ENCODE results near the gene KRTAP4-8.
"Not testable (repeated sequence)": the region's sequence is repeated elsewhere in the genome, so short reads cannot be mapped to it uniquely, and the experiment has no call there.

KRTAP4-8 gene

GRCh38 chr17:41107941-41108450 is 10.1 kb upstream of the KRTAP4-8 start:
- no peak for DNase-seq

- not testable (repeated sequence) for DNase-seq
These were observed 7.4 kb upstream of the KRTAP4-8 start, which contains the start of gene KRTAP4-9 for GRCh38 chr17:41105347-41105746. Gene KRTAP4-9 (plus strand): TSS chr17:41105389. CDS start chr17:41105389, 0 bp downstream.

GRCh38 chr17:41104386-41105038 is 6.6 kb upstream of the KRTAP4-8 start:
- not testable (repeated sequence) for DNase-seq

- no peak for DNase-seq
These were observed 6.0 kb upstream of the KRTAP4-8 start for GRCh38 chr17:41103896-41104295.

- no peak for DNase-seq
These were observed 3.8 kb upstream of the KRTAP4-8 start, which contains the start of gene KRTAP4-16 for GRCh38 chr17:41101586-41102259. Gene KRTAP4-16 (minus strand): TSS chr17:41102209. CDS start chr17:41102209, 0 bp downstream.

GRCh38 chr17:41099682-41100480 is 1.9 kb upstream of the KRTAP4-8 start:
- DNase-seq, result not testable (repeated sequence)

GRCh38 chr17:41098481-41098880 is 539 bp upstream of the KRTAP4-8 start:
- no peak for DNase-seq

- DNase-seq, result no peak
These were observed 1.9 kb downstream of the KRTAP4-8 start for GRCh38 chr17:41096055-41096454.

GRCh38 chr17:41088760-41089352 is 9.1 kb downstream of the KRTAP4-8 start:
- not testable (repeated sequence) for DNase-seq

GRCh38 chr17:41084100-41084856 is 13.7 kb downstream of the KRTAP4-8 start, which contains the start of gene KRTAP4-7:
Gene KRTAP4-7 (plus strand): TSS chr17:41084150. CDS start chr17:41084207, 57 bp downstream.
- not testable (repeated sequence) for DNase-seq

GRCh38 chr17:41083427-41083826 is 14.5 kb downstream of the KRTAP4-8 start:
- not testable (repeated sequence) for DNase-seq

GRCh38 chr17:41082626-41083025 is 15.3 kb downstream of the KRTAP4-8 start:
- DNase-seq, result no peak

- no peak for DNase-seq
These were observed 21.2 kb downstream of the KRTAP4-8 start for GRCh38 chr17:41076788-41077187.

GRCh38 chr17:41073676-41074075 is 24.3 kb downstream of the KRTAP4-8 start:
- no peak for DNase-seq

GRCh38 chr17:41071606-41072360 is 26.2 kb downstream of the KRTAP4-8 start:
- DNase-seq, result no peak

GRCh38 chr17:41069031-41069430 is 28.9 kb downstream of the KRTAP4-8 start:
- DNase-seq, result no peak

GRCh38 chr17:41067281-41067680 is 30.7 kb downstream of the KRTAP4-8 start:
- DNase-seq, result no peak

- DNase-seq, result no peak
These were observed 31.9 kb downstream of the KRTAP4-8 start, which contains the start of gene KRTAP2-4 for GRCh38 chr17:41065829-41066624. Gene KRTAP2-4 (minus strand): TSS chr17:41065879. CDS start chr17:41065845, 34 bp downstream.

- DNase-seq, result not testable (repeated sequence)
These were observed 32.8 kb downstream of the KRTAP4-8 start for GRCh38 chr17:41065016-41065689.
